DMS53 treated with DMSO at 0.1 percent for 48 hours (cell line): Measurements from ENCODE around the gene GPR84.
A peak's percentile ranks its signal among the peaks of the same experiment; 100 is the strongest.

Source experiments
- DNase-seq: peaks from one replicate; lab custom pipeline; 2025; ENCODE audit not compliant: unreplicated experiment; lab: John Stamatoyannopoulos, UW

GPR84 gene

GRCh38 chr12:54374562-54375258, 10.4 kb upstream of the GPR84 start:
- peak; percentile 40 for DNase-seq

DNA sequence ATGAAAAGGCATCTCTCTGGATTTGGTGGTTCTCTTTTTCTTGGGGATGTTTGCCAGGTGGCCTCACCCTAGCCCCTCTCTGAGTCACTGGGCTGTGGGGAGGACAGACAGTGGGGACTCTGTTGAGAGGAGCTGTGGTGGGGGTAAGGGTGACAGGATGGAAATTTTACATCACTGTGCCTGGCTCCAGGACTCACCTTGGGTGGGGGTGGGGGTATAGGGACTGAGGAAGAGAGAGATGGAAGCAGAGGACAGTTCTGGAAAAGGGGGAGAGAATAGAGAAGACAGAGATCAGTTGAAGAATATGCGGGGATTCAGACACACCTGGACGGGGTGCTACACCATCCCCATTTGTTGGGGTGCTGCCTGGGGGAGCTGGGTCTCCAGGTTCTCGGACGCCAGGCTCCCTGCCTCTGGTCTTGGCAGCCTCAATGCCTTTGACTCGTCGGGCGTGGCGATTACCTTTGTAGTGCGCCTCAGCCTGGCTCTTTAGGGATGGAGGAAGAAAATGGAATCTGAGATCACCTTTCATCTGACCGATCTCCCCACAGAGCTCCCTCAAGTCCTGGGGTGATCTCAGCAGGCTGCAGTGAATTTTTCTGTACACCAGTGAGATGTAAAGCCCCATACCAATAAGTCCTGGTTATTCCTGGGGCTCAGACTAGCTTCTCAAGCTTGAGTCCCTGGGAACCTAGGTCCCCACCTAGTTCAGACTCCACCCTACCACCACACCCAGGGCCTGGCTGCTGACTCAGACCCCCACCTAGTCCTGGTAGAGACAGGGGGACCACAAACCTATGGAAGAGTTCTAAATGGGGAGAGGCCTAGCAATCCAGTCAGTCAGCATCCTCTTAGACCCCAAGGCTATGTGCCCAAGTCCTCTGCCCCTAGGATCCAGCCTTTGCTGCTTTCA, 9.6 kb upstream of the GPR84 start:
- DNase-seq = no peak

- DNase-seq = no peak
Measured at GRCh38 chr12:54372113-54372806, 8.0 kb upstream of the GPR84 start.

GRCh38 chr12:54371328-54372112, 7.2 kb upstream of the GPR84 start:
- no peak for DNase-seq

- peak; percentile 69 for DNase-seq
Measured at GRCh38 chr12:54370171-54370730, 6.0 kb upstream of the GPR84 start.

GRCh38 chr12:54369597-54370131, 5.4 kb upstream of the GPR84 start:
- DNase-seq = no peak

GRCh38 chr12:54368709-54369596, 4.7 kb upstream of the GPR84 start:
- DNase-seq = peak; percentile 83

DNA sequence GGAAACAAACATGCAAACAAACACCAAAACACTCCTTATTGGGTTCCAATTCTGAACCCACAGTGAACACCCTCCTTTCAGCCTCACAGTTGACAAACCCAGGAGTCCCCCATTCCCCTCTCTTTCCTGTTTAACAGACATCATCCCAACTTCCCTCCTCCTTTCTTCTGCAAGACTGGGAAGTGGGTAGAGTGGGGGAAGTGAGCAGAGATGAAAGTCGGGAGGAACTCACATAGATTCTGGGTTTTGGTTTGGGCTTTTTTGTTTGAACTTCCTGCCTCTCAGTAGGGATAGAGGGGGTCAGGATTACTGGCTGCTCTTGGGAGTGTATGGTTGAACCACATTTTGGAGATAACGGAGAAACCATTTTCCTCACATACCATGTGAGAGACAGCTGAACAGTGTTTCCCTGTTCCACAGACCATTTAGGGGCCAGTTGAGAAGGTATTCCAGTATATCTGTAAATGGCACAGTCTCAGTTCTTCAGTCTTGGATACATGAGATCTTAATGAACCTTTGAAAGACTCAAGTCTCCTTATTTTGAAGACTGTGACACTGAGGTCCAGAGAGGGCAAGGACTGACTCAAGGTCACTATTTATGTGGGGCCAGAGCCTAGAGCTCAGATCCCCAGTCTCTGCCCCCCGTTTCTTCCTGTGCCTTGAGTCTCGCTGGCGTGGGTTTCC, 3.9 kb upstream of the GPR84 start:
- DNase-seq = no peak

- no peak for DNase-seq
Measured at GRCh38 chr12:54363618-54364017, 668 bp downstream of the GPR84 start.

DNA sequence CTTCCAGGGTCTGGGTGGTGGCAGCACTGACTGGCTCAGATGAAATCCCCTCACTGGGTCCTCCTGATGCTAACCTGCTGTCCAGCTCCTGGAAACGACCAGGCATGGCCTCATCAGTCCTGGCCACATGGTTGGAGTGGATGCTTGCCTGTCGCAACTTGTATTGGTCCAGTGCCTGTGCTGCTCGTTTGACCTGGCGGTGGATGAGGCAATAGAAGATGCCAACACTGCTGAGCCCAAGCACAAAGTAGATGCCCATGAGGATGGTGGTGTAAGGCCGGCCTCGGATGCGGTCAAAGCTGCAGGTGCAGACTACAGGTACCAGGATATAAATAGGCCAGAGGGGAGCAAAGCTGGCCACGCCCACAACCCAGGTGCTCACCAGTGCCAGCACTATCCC, 1.2 kb downstream of the GPR84 start:
- DNase-seq = no peak

- DNase-seq = peak; percentile 83
Measured at GRCh38 chr12:54360717-54361456, 3.4 kb downstream of the GPR84 start.

- no peak for DNase-seq
Measured at GRCh38 chr12:54359762-54360351, 4.4 kb downstream of the GPR84 start.

GRCh38 chr12:54358945-54359761, 5.1 kb downstream of the GPR84 start:
- peak; percentile 99 for DNase-seq

DNA sequence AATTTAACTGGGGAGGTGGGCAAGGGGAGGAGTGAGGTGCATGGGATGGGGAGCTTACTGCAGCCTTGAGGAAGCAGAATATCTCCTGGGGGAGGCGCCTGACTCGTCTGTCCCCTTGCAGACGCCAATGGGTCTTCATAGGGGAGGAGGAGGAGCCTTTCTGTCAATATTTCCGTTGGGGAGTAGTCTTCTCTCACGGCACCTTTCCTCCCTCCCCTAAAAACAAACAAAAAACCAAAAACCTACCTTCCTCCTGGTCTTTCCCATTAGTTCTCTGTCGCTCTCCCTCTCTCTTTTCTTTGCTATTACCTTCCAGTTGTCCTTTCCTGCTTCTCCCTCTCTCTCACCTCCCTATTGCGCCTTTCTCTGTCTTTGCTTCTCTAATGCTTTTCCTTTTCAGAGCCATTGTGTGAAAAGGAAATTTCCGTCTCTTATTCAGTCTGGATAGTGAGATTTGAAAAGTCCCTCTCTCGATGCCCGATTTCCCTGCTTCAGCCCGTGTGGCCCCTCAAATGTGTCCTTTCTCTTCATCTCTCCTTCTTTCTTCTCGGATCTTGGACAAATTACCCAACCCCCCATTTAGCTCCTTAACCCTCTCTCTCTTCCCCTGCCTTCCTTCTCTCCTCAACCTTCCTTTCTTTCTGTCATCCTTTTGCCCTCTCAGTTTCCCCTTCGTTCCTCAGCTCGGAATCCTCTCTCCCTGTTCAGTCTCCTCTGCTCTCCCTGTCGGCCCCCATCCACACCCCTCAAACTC, 5.9 kb downstream of the GPR84 start:
- peak; percentile 44 for DNase-seq

DNA sequence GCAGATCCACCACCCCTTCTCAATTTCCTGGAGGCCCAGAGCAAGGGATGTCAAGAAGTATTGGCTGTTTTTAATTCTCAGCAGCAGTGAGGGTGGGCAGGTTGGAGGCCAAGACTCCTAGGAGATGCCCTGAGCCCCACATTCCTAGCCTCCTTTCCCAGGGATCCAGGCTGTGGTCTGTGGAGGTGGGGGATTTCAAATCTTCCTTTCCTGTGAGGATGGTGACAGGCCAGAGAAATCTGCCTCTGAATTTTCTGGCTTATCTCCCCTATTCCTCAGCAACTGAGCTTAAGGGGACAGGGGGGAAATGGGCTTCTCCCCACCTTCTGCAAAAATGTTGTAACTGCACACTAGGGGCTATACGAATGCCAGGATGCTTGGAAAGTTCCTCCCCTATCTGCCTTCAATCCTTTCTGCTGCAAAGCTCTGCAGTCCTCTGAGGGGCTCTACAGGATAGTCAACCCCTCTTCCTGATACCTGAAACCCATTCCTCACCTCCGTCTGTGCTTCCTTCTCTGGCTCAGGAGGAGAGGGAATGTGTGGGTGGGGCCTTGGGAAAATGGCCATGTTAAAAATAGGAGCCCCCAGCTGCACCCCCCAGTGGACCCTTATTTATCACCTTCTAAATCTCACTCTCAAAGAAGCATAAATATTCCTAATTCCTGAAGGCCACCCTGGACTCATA, 6.6 kb downstream of the GPR84 start:
- no peak for DNase-seq

DNA sequence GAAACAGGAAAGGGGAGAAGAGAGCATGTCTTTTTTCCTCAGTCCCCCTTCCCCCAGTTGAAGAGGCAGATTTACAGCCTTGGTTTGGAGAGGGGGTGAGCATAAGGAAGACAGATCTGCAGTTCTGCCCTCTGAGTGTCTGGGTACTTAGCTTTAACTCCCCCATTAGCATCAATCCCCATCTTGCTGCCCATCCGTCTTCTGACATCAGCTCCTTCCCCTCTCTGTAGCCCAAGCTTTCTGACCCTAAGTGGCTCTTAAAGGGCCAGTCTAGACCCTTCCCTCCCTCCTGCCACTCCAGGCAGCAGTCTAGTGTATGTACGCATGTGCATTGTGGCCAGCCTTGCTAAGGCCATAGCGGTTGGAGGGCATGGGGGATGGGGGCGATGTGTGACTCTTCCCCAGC, 7.3 kb downstream of the GPR84 start:
- no peak for DNase-seq
